HG03565 (cell line): ENCODE measurements around the gene UROC1.
"Not testable (repeated sequence)": the region's sequence is repeated elsewhere in the genome, so short reads cannot be mapped to it uniquely, and the experiment has no call there.

ENCODE experiments used
- ATAC-seq: cut with Tn5 transposase; IDR thresholded peaks from one replicate; pipeline ENCODE4 v1.9.1; 2021; ENCODE audit warnings: mild to moderate bottlenecking, moderate library complexity; ENCODE audit not compliant: unreplicated experiment

UROC1 gene

DNA sequence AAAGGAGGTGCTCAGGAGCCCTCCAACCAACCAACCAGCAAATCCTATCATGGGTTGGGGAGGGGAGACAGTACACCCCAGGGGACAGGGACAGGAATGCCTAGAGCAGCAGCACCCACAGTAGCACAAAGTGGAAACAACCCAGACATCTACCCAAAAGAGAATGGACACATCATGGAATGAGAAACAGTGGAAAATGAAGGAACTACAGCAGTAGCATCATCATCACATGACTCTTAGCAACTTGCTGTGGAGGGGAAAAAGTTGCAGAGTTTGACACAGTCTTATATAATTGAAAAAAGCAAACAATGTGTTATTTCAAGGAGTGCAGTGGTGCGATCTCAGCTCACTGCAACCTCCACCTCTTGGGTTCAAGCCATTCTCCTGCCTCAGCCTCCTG, 30.1 kb upstream of the UROC1 start:
- no peak for ATAC-seq

DNA sequence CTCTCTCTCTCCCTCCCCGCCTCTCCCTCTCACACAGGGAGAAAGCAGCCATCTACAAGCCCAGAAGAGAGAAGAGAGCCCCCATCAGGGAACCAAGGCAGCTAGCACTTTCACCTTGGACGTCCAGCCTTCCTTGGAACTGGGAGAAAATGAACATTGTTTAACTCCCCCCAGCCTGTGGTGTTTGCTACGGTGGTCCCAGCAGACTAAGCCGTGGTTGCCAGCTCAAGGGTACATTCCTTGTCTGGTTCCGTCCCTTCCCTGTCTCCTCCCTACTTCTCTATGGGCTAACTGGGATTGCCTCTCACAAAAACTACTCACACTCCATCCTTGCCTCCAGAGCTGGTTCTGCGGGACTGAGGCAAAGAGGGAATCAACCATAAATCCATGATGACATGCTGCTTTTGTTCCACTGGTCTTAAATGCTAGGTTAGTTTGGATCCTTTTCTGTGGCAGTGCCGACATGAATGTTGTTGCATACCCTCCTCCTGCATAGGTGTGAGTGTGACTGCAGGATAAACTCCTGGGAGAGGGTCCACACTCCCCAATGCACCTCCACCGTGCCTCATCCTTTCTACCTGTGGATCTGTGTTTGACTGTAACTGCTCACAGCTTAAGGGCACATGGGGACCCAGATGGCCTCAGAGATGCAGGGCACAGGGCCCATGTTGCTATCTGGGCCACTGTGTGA, 29.1 kb upstream of the UROC1 start:
- no peak for ATAC-seq

DNA sequence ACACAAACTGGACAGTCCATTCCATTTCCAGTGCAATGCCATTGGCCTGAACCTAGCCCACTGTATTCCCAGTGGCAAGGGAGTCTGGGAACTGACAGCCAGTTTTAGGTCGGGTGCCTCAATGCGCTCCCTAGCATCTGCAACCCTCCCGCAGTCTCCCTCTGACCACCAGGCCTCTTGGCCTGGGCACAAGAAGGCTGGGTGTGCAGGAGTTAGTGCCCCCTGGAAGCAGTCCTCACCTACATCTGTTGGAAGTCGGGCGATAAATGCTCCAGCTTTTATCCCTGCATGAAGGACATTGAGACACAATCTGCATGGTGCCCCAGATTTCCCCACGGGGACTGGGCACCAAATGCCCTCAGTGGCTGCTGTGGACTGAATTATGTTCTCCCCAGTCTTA, 28.4 kb upstream of the UROC1 start:
- no peak for ATAC-seq

DNA sequence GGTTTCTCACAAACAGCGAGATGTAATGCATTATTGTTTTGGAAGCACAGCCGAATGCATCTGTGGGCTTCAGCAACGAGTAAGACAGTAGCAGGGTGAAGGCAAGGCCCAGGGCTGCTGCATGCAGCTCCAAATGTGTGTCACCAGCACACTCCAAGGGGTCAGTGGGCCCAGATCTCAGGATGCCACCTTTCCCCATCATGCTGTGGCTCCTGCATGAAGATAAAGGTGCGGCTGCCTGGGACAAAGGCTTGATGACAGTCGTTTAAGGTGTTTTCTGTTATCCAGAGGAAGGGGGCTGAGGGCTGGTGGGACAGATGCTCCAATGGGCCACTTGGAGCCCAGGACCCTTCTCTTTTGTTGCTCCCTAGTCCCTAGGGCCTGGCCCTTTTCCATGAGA, 28.0 kb upstream of the UROC1 start:
- ATAC-seq = no peak

DNA sequence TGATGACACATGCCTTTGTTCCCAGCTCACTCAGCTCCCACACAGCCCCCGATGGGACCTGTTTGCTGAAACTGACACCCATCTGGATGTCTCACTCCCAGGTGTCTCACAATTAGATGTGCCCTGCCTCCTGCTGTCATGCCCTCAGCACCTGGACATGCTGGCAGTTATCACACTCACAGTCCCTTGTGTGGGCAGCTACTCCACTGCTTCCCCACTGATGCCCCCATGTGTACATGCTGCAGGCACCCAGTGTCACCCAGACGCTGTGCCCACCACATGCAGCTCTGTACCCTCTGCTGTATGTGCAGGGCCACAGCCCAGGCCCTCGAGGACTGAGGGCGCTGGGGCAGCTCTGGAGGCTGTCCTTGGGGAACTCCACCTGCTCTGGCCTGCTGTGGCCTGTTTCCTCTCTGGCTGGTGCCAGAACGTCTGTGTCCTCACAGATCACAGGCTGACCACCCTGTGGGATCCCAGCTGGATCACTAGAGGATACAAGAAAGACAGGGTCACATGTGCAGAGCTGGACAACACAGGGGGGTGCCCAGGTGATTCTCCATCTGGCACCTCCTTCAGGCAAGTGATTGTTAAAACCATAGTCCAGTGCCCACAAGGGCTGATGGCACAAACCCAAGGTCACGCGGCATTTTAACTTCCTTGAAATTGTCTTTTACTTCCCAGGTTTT, 27.2 kb upstream of the UROC1 start:
- ATAC-seq = no peak

DNA sequence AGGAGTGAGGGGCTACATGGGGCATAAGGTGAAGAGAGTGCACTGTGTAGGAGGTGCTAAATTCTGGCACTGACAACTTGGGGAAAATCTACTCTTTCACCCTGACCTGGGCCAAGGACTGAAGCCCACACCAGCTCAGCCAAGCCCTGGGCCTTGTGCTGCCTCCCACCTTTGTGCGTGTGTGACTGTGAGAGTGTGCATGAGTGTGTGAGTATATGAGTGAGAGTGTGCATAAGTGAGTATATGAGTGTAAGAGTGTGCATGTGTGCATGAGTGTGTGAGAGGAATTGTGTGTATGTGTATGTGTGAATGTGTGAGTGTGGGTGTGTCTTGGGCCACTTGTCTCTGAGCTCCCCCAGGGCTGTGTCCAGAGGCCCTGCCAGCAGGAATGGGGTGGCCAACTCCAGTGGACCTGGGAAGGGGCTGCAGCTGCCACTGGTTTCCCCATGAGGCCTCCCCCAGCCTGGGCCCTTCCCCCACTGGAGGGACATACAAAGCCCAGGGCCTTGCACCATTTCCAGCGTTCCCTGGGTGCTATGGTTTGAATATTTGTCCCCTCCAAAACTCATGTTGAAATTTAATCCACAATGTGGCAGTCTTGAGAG, 26.0 kb upstream of the UROC1 start:
- ATAC-seq = no peak

DNA sequence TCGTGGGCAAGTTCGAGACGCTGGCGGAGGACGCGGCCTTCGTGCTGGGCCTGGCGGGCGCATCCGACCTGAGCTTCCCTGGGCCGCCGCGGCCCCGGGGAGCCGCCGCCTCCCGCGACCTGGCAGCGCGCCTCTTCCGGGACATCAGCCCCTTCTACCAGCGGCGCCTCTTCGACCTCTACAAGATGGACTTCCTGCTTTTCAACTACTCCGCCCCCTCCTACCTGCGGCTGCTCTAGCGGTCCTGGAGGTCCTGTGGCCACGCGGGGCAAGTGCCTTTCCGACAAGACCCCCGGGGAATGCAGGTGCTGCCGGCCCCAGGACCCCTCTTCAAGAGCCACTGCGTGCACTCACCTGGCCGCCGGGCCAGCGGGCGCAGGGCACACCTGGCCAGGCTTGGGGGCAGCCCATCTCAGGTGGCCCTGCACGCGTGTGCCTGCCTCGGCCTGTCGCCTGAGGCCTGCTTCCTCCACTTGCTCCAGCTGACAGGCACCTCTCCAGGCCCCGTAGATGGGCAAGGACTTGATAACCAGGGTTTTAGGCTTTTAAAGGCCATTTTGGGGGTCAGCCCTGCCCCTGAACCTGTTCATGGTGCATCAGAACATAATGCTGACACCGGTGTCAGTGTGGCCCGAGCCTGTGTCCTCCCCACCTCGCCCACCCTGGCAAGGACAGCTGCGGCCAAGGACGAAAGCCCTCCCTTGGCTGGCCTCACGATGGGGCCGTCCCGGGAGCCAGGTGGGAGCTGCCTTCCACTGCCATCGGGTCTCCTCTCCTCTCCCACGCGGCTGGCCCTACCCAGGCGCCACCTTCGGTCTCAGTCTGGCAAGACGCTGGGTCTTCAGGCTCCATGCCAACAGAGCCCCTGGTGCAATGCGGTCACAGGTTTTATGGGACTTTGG, 25.0 kb upstream of the UROC1 start:
- no peak for ATAC-seq

DNA sequence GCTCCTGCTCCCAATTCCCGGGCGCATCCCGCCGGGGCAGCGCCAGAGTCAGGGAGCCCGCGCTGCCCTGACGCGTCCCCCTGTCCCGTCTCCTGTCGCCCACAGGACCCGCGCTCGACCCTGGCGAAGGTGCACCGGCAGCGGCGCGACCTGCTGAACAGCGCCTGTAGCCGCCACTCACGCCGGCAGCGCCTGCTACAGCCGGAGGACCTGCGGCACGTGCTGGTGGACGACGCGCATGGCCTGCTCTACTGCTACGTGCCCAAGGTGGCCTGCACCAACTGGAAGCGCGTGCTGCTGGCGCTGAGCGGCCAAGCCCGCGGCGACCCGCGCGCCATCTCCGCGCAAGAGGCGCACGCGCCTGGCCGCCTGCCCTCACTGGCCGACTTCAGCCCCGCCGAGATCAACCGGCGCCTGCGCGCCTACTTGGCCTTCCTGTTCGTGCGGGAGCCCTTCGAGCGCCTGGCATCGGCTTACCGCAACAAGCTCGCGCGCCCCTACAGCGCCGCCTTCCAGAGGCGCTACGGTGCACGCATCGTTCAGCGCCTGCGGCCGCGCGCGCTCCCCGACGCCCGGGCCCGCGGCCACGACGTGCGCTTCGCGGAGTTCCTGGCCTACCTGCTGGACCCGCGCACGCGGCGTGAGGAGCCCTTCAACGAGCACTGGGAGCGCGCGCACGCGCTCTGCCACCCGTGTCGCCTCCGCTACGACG, 24.2 kb upstream of the UROC1 start:
- no peak for ATAC-seq

DNA sequence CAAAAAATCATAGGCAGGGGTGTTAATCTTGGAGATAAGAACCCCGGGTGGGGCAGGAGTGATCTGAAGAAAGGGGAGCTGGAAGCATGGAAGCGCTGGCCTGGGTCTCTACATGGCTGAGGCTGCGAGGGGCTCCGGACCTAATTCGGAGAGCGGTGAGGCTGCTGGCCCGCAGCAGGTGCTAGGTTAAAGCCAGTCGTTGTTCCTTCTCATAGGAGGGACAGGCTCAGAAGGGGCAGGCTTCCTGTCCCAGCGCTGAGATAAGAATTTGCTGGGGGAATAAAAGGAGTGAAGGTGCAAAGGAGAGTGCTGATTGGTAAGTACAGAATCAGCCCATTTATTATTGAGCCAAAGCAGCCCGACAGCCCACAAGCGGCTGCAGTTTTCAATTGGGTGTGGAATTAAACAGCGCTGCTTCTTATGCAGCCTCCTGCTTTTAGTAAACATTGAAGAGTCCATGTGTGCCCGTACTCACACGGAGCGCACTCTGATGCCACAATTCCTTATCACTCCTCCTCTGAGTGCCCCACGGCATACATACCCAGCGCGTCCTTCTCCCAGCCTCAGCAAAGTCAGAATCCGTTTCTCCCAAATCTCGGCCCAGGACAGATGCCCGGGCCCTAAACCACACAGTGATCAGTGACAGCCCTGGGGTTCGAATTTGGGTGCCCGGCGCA, 23.5 kb upstream of the UROC1 start:
- ATAC-seq = no peak

DNA sequence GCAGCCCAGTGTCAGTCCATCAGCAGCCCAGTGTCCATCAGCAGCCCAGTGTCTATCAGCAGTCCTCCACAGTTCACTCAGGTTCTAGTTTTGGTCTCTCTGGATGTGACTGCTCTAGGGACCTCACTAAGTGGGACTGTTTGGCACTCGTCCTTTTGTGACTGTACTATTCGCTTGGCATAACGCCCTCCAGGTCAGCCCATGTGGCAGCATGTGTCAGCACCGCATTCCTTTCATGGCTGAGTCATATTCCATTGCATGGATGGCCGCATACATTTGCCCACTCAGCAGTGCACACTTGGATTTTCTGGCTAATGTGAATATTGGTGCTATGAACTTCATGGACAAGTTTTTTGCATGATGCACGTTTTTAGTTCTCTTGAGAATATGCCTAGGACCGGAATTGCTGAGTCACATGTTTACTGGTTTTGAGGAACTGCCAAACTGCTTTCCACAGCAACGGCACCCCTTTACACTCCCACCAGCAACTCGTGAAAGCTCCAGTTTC, 22.8 kb upstream of the UROC1 start:
- ATAC-seq = no peak

DNA sequence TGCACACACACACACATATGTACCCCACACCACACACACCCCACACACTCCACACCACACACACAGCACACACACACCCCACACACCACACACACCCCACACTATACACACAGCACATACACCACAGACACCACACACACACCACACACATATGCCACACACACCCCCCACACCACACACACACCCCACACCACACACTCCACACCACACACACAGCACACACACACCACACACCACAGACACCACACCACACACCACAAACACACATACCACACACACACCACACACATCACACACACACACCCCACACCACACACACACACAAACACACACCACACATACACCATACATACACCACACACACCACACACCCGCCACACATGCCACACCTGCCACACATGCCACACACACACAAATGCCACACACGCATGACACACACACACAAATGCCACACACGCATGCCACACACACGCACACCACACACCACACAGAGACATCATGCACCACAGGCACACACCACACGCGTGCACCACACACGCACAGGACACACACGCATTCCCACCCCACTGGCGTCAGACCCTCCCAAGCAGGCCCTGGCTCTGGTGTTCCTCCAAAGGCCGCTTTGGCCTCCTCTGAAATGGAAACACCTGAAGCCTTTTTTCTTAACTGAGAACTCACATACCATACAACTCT, 22.1 kb upstream of the UROC1 start:
- ATAC-seq = no peak

DNA sequence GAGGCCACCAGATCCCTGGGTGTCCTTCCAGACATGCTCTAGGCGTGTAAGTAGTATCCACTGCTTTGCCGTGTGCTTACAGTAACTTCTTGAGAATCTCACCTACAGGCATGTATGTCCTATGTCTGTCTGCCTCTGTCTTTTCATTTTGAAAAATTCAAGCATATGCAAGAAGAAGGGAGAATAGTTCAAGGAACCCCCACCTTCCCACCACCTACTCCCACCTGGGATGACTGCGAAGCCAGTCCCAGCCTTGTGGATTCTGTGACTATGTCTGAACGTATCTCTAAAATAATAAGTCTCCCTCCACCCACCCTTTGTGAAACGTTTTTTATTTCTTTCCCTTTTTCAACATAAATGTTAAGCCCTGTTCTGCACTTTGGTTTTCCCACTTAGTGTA, 21.4 kb upstream of the UROC1 start:
- no peak for ATAC-seq

DNA sequence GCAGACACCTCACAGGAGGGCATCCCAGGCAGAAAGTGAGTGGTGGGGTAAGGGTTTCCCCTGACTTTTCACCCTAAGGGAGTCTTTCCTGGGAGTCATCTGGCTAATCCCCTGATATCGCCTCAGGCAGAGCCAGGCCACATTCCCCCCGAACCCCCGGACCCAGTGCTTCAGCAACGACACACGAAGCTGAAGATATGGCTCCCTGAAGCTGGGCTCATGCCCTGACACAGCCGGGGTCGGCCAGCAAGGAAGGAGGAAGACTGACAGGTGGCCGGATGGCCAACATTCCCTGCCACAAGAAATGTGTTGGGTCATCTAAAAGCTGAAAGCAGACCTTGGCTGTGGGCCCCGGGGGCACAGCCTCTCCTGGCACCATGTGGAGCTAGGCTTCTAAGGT, 20.7 kb upstream of the UROC1 start:
- no peak for ATAC-seq

DNA sequence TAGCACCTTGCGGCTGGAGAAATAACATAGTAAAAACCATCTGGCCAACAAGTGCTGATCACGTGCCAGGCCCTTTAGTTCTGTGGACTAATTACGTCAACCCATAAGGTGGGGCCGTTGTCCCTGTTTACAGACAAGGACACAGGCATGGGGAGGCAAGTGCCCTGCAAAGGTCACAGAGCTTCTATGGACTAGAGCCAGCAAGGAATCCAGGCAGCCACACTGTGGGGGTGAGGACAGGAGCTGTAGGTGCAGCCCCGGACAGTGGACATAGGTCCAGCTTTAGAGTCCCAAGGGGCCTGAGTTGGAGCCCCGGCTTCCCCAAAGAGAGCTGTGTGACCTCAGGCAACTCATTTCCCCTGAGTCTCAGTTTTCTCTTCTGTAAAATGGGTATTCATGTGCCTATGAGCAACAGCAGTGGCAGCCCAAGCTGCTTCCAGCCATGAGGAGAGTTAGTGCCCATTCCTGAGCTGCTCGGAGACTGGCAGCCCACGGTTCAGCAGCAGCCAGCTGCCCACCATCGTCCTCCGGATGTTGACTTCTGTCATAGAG, 20.2 kb upstream of the UROC1 start:
- no peak for ATAC-seq

DNA sequence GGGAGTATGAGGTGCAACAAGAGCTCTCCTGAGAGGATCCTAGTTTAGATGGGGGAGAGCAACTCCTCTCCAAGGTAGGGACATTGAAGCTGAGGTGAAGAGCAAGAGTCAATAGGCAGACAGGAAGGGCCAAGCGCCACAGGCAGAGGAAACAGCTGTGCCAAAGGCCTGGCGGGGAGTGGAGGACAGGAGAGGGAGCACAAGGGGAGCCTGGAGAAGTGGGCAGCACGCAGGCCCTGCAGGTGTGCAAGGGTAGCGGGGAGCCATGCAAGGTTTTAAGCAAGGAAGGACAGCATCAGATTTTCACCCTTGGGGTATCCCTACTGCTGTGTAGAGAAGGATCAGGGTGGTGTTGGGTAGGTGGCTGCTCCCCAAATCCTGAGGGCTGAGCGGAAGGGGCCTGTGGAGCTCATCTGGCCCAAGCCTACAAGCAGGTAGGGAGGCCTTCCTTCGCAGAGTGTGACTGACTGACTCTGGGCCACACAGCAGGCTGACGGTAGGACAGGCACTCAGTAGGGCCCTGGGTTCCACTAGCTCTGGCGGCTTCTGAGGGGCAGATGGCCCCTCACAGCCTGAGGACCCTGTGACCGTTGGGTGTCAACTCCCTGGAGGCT, 19.6 kb upstream of the UROC1 start:
- no peak for ATAC-seq

DNA sequence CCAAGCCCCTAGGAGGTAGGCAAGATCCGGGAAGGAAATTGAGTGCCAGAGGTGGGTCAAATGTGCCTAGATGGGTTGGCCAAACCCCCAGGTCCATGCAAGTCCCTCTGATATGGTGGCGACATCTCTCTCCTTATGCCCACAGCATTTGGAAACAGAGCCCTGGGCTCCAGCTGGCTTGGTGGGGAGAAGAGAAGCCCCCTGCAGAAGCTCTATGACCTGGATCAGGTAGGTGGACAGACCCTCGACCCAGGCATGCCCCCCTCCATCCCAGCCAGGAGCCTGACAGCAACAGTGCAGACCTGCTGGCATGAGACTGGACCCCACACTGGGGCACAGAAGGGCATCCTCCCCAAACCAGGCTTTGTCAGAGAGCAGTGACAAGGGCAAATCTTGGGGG, 18.6 kb upstream of the UROC1 start:
- ATAC-seq = no peak

DNA sequence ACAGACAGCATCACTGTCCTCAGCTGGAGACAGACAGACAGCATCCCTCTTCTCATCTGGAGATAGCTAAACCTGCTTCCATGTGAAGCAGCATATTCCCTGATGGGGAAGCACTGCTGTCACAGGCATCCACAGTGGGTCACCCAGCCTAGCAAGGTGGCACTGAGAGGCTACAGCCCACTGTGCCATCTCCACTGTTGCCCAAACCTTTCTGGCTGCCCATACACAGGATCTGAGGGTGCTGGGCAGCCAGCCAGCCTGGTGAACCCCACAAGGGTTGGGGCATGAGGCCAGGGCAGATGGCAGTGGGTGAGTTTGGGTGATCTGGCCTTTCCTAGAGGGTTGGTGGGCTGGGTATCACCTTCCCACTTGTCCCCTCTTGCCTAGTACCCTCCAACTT, 18.1 kb upstream of the UROC1 start:
- ATAC-seq = no peak

DNA sequence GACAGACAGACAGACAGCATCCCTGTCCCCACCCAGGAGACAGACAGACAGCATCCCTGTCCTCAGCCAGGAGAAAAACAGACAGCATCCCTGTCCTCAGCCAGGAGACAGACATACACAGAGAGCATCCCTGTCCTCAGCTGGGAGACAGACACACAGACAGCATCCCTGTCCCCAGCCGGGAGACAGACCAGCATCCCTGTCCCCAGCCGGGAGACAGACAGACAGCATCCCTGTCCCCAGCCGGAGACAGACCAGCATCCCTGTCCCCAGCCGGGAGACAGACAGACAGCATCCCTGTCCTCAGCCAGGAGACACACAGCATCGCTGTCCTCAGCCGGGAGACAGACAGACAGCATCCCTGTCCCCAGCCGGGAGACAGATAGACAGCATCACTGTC, 17.1 kb upstream of the UROC1 start:
- ATAC-seq = not testable (repeated sequence)

DNA sequence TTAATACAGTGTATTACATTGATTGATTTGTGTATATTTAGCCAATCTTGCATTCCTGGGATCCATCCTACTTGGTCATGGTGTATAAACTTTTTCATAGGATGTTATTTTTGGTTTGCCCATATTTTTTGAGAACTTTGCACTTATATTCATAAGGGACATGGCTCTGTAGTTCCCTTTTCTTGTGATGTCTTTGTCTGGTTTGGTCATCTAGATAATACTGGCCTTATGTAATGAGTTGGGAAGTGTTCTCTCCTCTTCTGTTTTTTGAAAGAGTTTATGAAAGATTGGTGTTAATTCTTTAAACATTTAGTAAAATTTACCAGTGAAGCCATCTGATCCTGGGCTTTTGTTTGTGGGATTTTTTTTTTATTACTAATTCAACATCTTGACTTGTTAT, 15.9 kb upstream of the UROC1 start:
- no peak for ATAC-seq
